Measurements from ENCODE around the gene CALML3.
"Not testable (repeated sequence)": the region's sequence is repeated elsewhere in the genome, so short reads cannot be mapped to it uniquely, and the experiment has no call there.

DNA sequence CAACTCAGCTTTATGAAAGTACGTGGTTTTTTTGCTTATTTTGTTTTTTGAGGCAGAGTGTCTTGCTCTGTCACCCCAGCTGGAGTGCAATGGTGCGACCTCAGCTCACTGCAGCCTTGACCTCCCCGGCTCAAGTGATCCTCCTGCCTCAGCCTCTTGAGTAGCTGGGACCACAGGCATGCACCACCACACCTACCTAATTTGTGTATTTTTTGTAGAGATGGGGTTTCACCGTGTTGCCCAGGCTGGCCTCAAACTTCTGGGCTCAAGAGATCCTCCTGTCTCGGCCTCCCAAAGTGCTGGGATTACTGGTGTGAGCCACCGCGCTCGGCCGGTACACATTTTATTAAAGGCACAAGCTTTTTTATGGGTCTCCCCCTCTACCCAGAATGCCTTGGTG lies 34.3 kb downstream of the CALML3 start:
- TF ChIP-seq, protein P1, sequence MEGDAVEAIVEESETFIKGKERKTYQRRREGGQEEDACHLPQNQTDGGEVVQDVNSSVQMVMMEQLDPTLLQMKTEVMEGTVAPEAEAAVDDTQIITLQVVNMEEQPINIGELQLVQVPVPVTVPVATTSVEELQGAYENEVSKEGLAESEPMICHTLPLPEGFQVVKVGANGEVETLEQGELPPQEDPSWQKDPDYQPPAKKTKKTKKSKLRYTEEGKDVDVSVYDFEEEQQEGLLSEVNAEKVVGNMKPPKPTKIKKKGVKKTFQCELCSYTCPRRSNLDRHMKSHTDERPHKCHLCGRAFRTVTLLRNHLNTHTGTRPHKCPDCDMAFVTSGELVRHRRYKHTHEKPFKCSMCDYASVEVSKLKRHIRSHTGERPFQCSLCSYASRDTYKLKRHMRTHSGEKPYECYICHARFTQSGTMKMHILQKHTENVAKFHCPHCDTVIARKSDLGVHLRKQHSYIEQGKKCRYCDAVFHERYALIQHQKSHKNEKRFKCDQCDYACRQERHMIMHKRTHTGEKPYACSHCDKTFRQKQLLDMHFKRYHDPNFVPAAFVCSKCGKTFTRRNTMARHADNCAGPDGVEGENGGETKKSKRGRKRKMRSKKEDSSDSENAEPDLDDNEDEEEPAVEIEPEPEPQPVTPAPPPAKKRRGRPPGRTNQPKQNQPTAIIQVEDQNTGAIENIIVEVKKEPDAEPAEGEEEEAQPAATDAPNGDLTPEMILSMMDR (IDR thresholded peaks at IDR 0.05) = not testable (repeated sequence)
- not testable (repeated sequence) for TF ChIP-seq POLR2A, EP300 (IDR thresholded peaks at IDR 0.05)

Measured in stomach (tissue), 4 donors.